Measurements from ENCODE around the gene STX16.

GRCh38 chr20:58699623-58700107 is 48.6 kb downstream of the STX16 start:
- TF ChIP-seq CTCF (conservative IDR thresholded peaks at IDR 0.05) = no peak
- TF ChIP-seq ZFX (IDR thresholded peaks at IDR 0.05) = no peak
